Brain microvascular endothelial cell (primary cell): Measurements from ENCODE around the gene KIF4B.

Source experiments
- DNase-seq: peaks from one replicate; pipeline ENCODE4 v3.0.0-alpha.2; 2020
- H3K27ac ChIP-seq: fragments of 250-450 bp; sonication (Bioruptor Pico); 2 replicates; pipeline ENCODE4 v1.5.1; 2020; ENCODE audit warnings: mild to moderate bottlenecking, moderate library complexity
- H3K27me3 ChIP-seq: fragments of 250-450 bp; sonication (Bioruptor Pico); replicated peaks from 2 replicates; pipeline ENCODE4 v1.5.1; 2020; ENCODE audit warnings: mild to moderate bottlenecking
- H3K36me3 ChIP-seq: fragments of 250-450 bp; sonication (Bioruptor Pico); replicated peaks from 2 replicates; pipeline ENCODE4 v1.5.1; 2020; ENCODE audit warnings: mild to moderate bottlenecking
- H3K4me3 ChIP-seq: 2 replicates; pipeline ENCODE4 v1.5.1; 2011; ENCODE audit warnings: low read depth, mild to moderate bottlenecking, control low read depth, low read length, moderate library complexity
- CTCF ChIP-seq: IDR thresholded peaks from 2 replicates; pipeline ENCODE4 v1.5.1; 2011; ENCODE audit warnings: low read depth, mild to moderate bottlenecking, moderate library complexity, low read length, control low read depth, inconsistent platforms; ENCODE audit errors: missing control alignments
- in situ Hi-C: cut with HindIII; loops from 2 replicates; pipeline ENCODE4 v1.10.0; 2017; ENCODE audit warnings: low sequenced_read_pairs, low pct_ligation_motif_present

KIF4B gene

DNA sequence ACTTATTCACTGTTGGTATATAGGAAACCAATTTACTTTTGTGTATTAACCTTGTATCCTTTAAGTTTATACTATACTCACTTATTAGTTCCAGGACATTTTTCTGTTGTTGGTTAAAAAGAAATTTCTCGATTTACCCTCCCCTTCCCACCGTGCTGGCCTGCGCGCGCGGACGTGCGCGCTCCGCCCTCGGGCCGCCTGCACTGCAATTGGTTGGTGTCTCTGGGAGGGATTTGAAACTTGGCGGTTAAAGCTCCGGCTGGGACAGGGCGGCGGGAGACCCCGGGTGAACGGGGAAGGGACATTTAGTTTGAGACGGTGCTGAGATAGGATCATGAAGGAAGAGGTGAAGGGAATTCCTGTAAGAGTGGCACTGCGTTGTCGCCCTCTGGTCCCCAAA, at the start of gene KIF4B:
Gene KIF4B, plus strand, starts transcription at position 230 of the 400 bp plus-strand sequence. Its CDS starts 105 bp downstream, at position 335.
- H3K4me3 ChIP-seq = peak within 1 kb of the TSS; percentile 33
- H3K27me3 ChIP-seq = no peaks in the 10 kb centered on the region
- DNase-seq = no peak
- H3K27ac ChIP-seq = no peak within 1 kb of the TSS
- no peak for TF ChIP-seq CTCF
- in situ Hi-C loops = no loop called here
- no peaks in the 10 kb centered on the region for H3K36me3 ChIP-seq

GRCh38 chr5:154966081-154966841, 47.3 kb upstream of the KIF4B start:
- no peak for DNase-seq
- Histone ChIP-seq H3K36me3 (no peaks in the 10 kb centered on the region), H3K27ac (no peak overlapping the region), H3K4me3 (no peak overlapping the region), H3K27me3 (no peaks in the 10 kb centered on the region)
- no peak for TF ChIP-seq CTCF
- in situ Hi-C loops = no loop called here

GRCh38 chr5:154966874-154967273, 46.7 kb upstream of the KIF4B start:
- no peak for DNase-seq
- TF ChIP-seq CTCF = no peak
- Histone ChIP-seq H3K36me3 (no peaks in the 10 kb centered on the region), H3K27ac (no peak overlapping the region), H3K4me3 (no peak overlapping the region), H3K27me3 (no peaks in the 10 kb centered on the region)
- in situ Hi-C loops = no loop called here

DNA sequence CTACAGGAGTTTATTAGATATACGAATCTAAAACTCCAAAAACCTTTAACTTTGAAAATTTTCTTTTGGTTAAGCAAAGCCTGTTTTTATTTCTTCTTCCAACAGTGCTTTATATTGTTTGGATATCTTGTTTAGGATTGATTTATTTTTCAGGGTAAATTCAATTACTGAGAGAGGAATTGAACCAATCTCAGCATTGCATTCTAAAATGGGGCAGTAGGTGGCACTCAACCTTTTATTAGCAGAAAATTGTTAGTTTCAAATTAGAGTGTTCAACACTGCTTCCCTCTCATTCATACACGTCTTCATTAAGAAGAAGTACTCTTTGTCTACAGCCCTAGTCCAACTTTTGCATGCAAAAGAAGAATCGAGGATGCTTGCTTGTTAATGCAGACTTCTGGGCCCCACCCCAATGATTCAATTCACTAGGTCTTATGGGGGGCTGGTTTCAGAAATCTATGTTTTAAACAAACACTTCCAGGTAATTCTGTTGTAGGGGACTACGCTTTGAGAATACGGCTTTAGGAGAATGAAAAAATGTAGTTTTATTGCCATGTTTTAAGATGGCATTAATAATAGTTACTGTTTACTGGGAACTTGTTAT, 46.0 kb upstream of the KIF4B start:
- in situ Hi-C loops = no loop called here
- no peak overlapping the region for H3K27ac ChIP-seq
- H3K27me3 ChIP-seq = no peaks in the 10 kb centered on the region
- TF ChIP-seq CTCF = peak; percentile 52
- no peaks in the 10 kb centered on the region for H3K36me3 ChIP-seq
- H3K4me3 ChIP-seq = no peak overlapping the region
- DNase-seq = peak; percentile 24

GRCh38 chr5:154968953-154969352, 44.6 kb upstream of the KIF4B start:
- in situ Hi-C loops = no loop called here
- Histone ChIP-seq H3K4me3 (no peak overlapping the region), H3K36me3 (no peaks in the 10 kb centered on the region), H3K27ac (no peak overlapping the region), H3K27me3 (no peaks in the 10 kb centered on the region)
- no peak for DNase-seq
- TF ChIP-seq CTCF = no peak

DNA sequence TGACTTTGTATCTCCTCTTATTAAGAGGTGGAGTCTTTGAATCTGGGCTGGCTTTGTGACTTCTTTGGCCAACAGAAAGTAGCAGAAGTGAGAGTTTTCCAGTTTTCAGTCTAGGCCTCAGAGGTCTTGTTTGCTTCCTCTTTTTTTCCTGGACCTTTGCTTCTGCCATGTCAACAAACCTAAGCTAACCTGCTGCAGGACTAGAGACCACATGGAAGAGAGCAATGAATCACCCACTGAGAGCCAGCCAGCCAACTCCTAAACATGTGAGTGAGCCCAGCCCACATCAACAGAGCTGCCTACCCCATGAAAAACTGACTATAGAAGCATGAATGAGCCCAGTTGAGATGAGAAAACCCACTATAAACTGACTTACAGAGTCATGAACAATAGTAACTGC, 42.8 kb upstream of the KIF4B start:
- Histone ChIP-seq H3K27ac (no peak overlapping the region), H3K4me3 (no peak overlapping the region), H3K36me3 (no peaks in the 10 kb centered on the region), H3K27me3 (no peaks in the 10 kb centered on the region)
- TF ChIP-seq CTCF = no peak
- in situ Hi-C loops = no loop called here
- peak; percentile 31 for DNase-seq
